Measurements from ENCODE around the gene RBM48. TPM values are rescaled to one million over a fixed set of nuclear protein-coding genes. Genes with fewer than 3 reads are reported as not detected.
A peak's percentile ranks its signal among the peaks of the same experiment; 100 is the strongest.

RBM48 gene
- total and polyA plus RNA-seq, 4 donors = 9.8 to 12.9 (median 10.7) TPM

DNA sequence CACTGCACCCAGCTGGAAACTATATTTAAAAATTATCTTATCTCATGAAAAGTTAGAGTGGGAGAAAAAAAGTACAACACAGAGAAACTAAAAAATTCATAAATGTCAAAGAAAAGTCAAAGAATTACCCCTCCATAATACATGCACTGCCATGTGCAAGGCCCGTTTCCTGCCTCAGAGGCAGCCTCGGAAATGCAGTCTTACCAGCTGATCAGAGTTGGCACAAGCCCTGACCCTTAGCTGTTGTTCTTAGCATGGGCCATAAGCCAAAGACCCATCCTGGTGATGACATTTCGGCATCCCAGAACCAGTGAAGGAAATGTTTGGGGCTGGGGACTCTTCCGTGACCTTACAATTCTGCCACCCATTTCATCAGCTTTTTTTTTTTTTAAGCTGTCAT lies 21.6 kb downstream of the RBM48 start:
- no peaks in the 10 kb centered on the region for H3K4me1 ChIP-seq (ENCODE audit: control insufficient read depth in 1 of 2, insufficient read depth in 2 of 2, low read length in 2 of 2)
- no peak for ATAC-seq (ENCODE audit: low FRiP score)
- H3K4me3 ChIP-seq (ENCODE audit: low read length in 2 of 2) = no peak overlapping the region
- no peaks in the 10 kb centered on the region for H3K9me3 ChIP-seq (ENCODE audit: control insufficient read depth, low read length)
- H3K27me3 ChIP-seq (ENCODE audit: control insufficient read depth in 1 of 2, insufficient read depth in 2 of 2, low read length in 1 of 2) = no peaks in the 10 kb centered on the region
- no peak for DNase-seq
- H3K36me3 ChIP-seq (ENCODE audit: control insufficient read depth in 1 of 2, insufficient read depth in 2 of 2, low read length in 1 of 2) = no peaks in the 10 kb centered on the region
- H3K27ac ChIP-seq (ENCODE audit: low read depth in 1 of 2, low read length in 2 of 2) = no peak overlapping the region
- intact Hi-C loops (cut with DNase I) = no loop called here
- 48 to 63% methylated on average over 4 of the region's 4 CpGs for WGBS, 2 donors

DNA sequence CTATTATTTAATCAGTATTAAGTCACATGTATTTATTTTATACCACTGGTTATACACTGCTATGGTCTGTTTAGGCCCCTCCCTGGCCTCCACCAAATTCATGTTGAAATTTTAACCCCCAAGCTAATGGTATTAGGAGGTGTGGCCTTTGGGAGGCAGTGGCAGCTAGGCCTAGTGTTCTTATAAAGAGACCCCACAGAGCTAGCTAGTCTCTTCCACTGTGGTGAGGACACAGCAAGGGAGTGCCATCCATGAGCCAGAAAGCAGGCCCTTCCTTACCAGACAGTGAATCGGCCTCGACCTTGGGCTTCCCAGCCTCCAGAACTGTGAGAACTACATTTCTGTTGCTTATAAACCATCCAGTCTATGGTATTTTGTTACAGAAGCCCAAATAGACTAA lies 28.7 kb downstream of the RBM48 start:
- 94 to 98% methylated on average over 2 of the region's 2 CpGs for WGBS, 2 donors

DNA sequence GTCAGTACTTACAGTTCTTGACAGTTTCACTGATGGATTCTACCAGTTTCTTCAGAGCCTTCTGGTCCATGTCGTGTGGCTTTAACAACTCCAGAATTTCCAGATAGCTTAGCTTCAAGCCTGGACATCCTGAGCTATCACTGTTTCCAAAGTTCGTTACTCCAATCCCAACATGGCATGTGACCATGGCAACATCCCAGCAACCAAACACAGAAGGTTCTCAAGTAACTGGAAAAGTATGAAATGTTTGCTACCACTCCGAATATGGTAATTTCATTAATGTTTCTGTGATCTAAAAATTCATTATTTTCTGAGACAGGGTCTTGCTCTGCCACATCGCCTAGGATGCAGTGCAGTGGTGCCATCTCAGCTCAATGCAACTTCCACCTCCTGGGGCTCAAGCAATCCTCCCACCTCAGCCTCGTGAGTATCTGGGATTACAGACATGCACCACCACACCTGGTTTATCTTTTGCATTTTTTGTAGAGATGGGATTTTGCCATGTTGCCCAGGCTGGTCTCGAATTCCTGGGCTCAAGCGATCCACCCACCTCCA lies 29.3 kb downstream of the RBM48 start:
- WGBS, 2 donors = 79 to 85% methylated on average over 7 of the region's 7 CpGs
- DNase-seq = no peak

More for the DNA sequence above, 28.7 kb downstream of the RBM48 start:
- DNase-seq = no peak
- intact Hi-C loops (cut with DNase I) = no loop called here
- Histone ChIP-seq H3K27ac (ENCODE audit: low read depth in 1 of 2, low read length in 2 of 2) (no peak overlapping the region), H3K4me3 (ENCODE audit: low read length in 2 of 2) (no peak overlapping the region), H3K9me3 (ENCODE audit: control insufficient read depth, low read length) (no peaks in the 10 kb centered on the region), H3K27me3 (ENCODE audit: control insufficient read depth in 1 of 2, insufficient read depth in 2 of 2, low read length in 1 of 2) (no peaks in the 10 kb centered on the region), H3K4me1 (ENCODE audit: control insufficient read depth in 1 of 2, insufficient read depth in 2 of 2, low read length in 2 of 2) (no peaks in the 10 kb centered on the region), H3K36me3 (ENCODE audit: control insufficient read depth in 1 of 2, insufficient read depth in 2 of 2, low read length in 1 of 2) (no peaks in the 10 kb centered on the region)
- ATAC-seq (ENCODE audit: low FRiP score) = no peak

DNA sequence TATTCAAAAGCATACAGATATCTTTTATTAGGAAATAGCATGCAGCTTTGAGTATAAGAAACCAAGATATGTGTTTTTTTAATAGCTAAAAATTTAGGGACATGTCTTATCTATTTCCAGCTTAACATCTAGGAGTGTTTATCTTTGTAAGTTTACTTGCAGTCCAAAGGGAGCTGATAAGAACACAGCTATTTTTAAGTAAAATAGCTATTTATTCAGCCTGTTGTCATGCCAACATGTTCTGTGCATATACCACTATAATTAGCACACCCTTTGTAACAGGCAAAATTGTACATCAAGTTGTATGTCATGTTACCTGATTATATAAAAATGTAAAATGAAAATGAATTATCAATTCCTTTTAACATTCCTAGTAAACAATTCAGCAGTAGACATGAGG lies 32.0 kb downstream of the RBM48 start:
- Histone ChIP-seq H3K27ac (ENCODE audit: low read depth in 1 of 2, low read length in 2 of 2) (no peak overlapping the region), H3K36me3 (ENCODE audit: control insufficient read depth in 1 of 2, insufficient read depth in 2 of 2, low read length in 1 of 2) (no peaks in the 10 kb centered on the region), H3K9me3 (ENCODE audit: control insufficient read depth, low read length) (no peaks in the 10 kb centered on the region), H3K4me1 (ENCODE audit: control insufficient read depth in 1 of 2, insufficient read depth in 2 of 2, low read length in 2 of 2) (no peaks in the 10 kb centered on the region), H3K4me3 (ENCODE audit: low read length in 2 of 2) (no peak overlapping the region), H3K27me3 (ENCODE audit: control insufficient read depth in 1 of 2, insufficient read depth in 2 of 2, low read length in 1 of 2) (no peaks in the 10 kb centered on the region)
- DNase-seq = no peak
- ATAC-seq (ENCODE audit: low FRiP score) = no peak
- intact Hi-C loops (cut with DNase I) = no loop called here

More for the DNA sequence above, 29.3 kb downstream of the RBM48 start:
- no peaks in the 10 kb centered on the region for H3K9me3 ChIP-seq (ENCODE audit: control insufficient read depth, low read length)
- H3K36me3 ChIP-seq (ENCODE audit: control insufficient read depth in 1 of 2, insufficient read depth in 2 of 2, low read length in 1 of 2) = no peaks in the 10 kb centered on the region
- H3K4me3 ChIP-seq (ENCODE audit: low read length in 2 of 2) = no peak overlapping the region
- no peak overlapping the region for H3K27ac ChIP-seq (ENCODE audit: low read depth in 1 of 2, low read length in 2 of 2)
- ATAC-seq (ENCODE audit: low FRiP score) = peak; percentile 22
- H3K27me3 ChIP-seq (ENCODE audit: control insufficient read depth in 1 of 2, insufficient read depth in 2 of 2, low read length in 1 of 2) = no peaks in the 10 kb centered on the region
- intact Hi-C loops (cut with DNase I) = no loop called here
- no peaks in the 10 kb centered on the region for H3K4me1 ChIP-seq (ENCODE audit: control insufficient read depth in 1 of 2, insufficient read depth in 2 of 2, low read length in 2 of 2)

DNA sequence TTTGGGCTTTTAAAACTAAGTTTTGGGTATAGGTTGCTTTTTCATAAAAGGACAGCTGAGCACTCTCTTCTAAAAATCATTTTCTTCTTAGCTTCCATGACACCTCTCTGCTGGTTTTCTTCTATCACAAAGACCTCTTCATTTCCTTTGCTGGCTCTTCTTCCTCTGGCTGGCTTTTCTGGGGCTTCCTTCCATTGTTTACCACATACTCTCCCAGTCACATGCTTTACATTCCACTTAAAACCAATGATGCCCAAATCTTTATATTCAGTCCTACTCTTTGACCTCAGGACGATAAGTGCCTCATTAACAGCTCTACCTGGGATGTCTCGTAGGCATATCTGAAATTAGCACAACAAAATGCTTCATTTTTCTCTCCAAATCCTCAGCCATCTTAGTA lies 34.8 kb downstream of the RBM48 start:
- ATAC-seq (ENCODE audit: low FRiP score) (no peak), DNase-seq (no peak)
- no peaks in the 10 kb centered on the region for H3K9me3 ChIP-seq (ENCODE audit: control insufficient read depth, low read length)
- intact Hi-C loops (cut with DNase I) = no loop called here
- H3K27ac ChIP-seq (ENCODE audit: low read depth in 1 of 2, low read length in 2 of 2) = no peak overlapping the region
- H3K27me3 ChIP-seq (ENCODE audit: control insufficient read depth in 1 of 2, insufficient read depth in 2 of 2, low read length in 1 of 2) = no peaks in the 10 kb centered on the region
- peaks cover 2 to 4% of the 10 kb centered on the region in 2 donors for H3K36me3 ChIP-seq (ENCODE audit: control insufficient read depth in 1 of 2, insufficient read depth in 2 of 2, low read length in 1 of 2)
- WGBS, 2 donors = 89 to 93% methylated on average over 2 of the region's 2 CpGs
- H3K4me1 ChIP-seq (ENCODE audit: control insufficient read depth in 1 of 2, insufficient read depth in 2 of 2, low read length in 2 of 2) = no peaks in the 10 kb centered on the region
- H3K4me3 ChIP-seq (ENCODE audit: low read length in 2 of 2) = no peak overlapping the region

DNA sequence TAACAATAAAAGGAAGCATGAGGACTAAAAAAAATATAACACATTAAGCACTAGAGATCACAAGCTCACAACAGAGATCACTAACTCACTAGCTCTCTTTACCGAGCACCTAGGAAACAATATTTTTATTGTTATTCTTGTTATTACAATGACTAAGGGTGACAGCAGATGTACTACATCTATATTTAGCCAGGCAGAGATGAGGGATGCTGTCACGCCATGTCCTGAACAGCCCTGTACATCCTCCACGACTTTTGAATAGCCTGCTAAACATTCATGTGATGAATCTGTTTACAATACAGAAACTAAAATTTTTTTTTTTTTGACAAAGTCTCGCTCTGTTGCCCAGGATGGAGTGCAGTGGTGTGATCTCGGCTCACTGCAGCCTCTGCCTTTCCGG lies 38.9 kb downstream of the RBM48 start:
- Histone ChIP-seq H3K27ac (ENCODE audit: low read depth in 1 of 2, low read length in 2 of 2) (no peak overlapping the region), H3K4me3 (ENCODE audit: low read length in 2 of 2) (no peak overlapping the region), H3K27me3 (ENCODE audit: control insufficient read depth in 1 of 2, insufficient read depth in 2 of 2, low read length in 1 of 2) (no peaks in the 10 kb centered on the region), H3K36me3 (ENCODE audit: control insufficient read depth in 1 of 2, insufficient read depth in 2 of 2, low read length in 1 of 2) (peaks cover 5 to 8% of the 10 kb centered on the region in 2 donors), H3K9me3 (ENCODE audit: control insufficient read depth, low read length) (no peaks in the 10 kb centered on the region), H3K4me1 (ENCODE audit: control insufficient read depth in 1 of 2, insufficient read depth in 2 of 2, low read length in 2 of 2) (no peaks in the 10 kb centered on the region)
- intact Hi-C loops (cut with DNase I) = no loop called here
- DNase-seq = no peak
- no peak for ATAC-seq (ENCODE audit: low FRiP score)
- WGBS, 2 donors = 84 to 85% methylated on average over 6 of the region's 6 CpGs

DNA sequence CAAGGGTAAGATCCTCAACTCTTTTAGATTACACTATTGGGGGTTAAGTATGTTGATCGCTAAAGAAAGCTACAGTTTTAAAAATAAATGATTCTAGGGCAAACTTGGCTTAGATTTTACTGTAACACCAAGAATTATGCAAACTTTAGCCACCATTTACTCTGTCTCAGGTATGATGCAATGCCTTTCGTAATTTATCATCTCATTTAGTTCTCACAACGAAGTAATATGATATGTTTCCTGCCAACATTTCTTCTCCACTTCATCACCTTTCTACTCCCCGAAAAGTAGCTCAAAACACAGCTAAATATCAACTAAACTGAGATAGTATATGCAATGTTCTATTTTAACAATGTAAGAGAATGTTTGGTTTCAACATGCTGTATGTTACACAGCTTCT lies 40.5 kb downstream of the RBM48 start:
- Histone ChIP-seq H3K9me3 (ENCODE audit: control insufficient read depth, low read length) (no peaks in the 10 kb centered on the region), H3K4me1 (ENCODE audit: control insufficient read depth in 1 of 2, insufficient read depth in 2 of 2, low read length in 2 of 2) (no peaks in the 10 kb centered on the region), H3K4me3 (ENCODE audit: low read length in 2 of 2) (no peak overlapping the region), H3K27ac (ENCODE audit: low read depth in 1 of 2, low read length in 2 of 2) (no peak overlapping the region), H3K36me3 (ENCODE audit: control insufficient read depth in 1 of 2, insufficient read depth in 2 of 2, low read length in 1 of 2) (peaks cover 5 to 8% of the 10 kb centered on the region in 2 donors), H3K27me3 (ENCODE audit: control insufficient read depth in 1 of 2, insufficient read depth in 2 of 2, low read length in 1 of 2) (no peaks in the 10 kb centered on the region)
- WGBS, 2 donors = 91 to 93% methylated on average over 4 of the region's 4 CpGs
- ATAC-seq (ENCODE audit: low FRiP score) (no peak), DNase-seq (no peak)
- intact Hi-C loops (cut with DNase I) = no loop called here

DNA sequence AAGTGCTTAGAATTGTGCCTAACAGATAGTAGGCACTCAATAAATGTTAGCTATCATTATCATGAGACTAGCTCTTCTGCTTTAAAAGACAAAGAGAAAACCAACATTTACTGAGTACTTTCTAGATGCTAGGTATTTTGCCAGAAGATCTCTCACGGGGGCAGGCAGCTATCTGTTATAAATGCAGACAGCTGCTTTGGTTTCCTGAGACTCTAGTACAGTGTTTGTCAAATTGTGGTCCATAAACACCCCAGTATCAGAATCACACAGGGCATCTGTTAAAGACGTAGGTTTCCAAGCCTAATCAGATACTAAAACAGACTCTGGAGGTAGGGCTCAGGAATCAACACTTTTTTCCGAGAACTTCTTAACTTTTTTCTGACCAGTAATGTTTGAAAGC lies 47.7 kb downstream of the RBM48 start:
- Histone ChIP-seq H3K27me3 (ENCODE audit: control insufficient read depth in 1 of 2, insufficient read depth in 2 of 2, low read length in 1 of 2) (no peaks in the 10 kb centered on the region), H3K9me3 (ENCODE audit: control insufficient read depth, low read length) (no peaks in the 10 kb centered on the region), H3K36me3 (ENCODE audit: control insufficient read depth in 1 of 2, insufficient read depth in 2 of 2, low read length in 1 of 2) (peaks cover 0 to 6% of the 10 kb centered on the region in 2 donors), H3K4me3 (ENCODE audit: low read length in 2 of 2) (no peak overlapping the region), H3K4me1 (ENCODE audit: control insufficient read depth in 1 of 2, insufficient read depth in 2 of 2, low read length in 2 of 2) (no peaks in the 10 kb centered on the region), H3K27ac (ENCODE audit: low read depth in 1 of 2, low read length in 2 of 2) (no peak overlapping the region)
- WGBS, 2 donors = 73 to 76% methylated on average over 3 of the region's 3 CpGs
- DNase-seq (no peak), ATAC-seq (ENCODE audit: low FRiP score) (no peak)
- intact Hi-C loops (cut with DNase I) = no loop called here

DNA sequence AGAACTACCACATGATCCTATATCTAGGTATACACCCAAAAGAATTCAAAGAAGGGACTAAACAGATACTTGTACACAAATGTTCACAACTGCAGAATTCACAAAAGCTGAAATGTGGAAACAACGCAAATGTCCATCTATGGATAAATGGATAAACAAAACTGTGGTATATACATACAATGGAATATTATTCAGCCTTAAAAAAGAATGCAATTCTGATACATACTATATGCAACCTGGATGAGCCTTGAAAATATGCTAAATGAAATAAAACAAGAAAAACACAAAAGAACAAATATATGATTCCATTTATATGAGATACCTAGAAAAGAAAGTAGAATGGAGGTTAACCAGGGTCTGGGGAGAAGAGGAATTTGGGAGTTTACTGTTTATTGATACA lies 54.4 kb downstream of the RBM48 start:
- no peaks in the 10 kb centered on the region for H3K9me3 ChIP-seq (ENCODE audit: control insufficient read depth, low read length)
- ATAC-seq (ENCODE audit: low FRiP score) (no peak), DNase-seq (no peak)
- H3K27ac ChIP-seq (ENCODE audit: low read depth in 1 of 2, low read length in 2 of 2) = no peak overlapping the region
- peaks cover 0 to 4% of the 10 kb centered on the region in 2 donors for H3K4me1 ChIP-seq (ENCODE audit: control insufficient read depth in 1 of 2, insufficient read depth in 2 of 2, low read length in 2 of 2)
- H3K4me3 ChIP-seq (ENCODE audit: low read length in 2 of 2) = no peak overlapping the region
- peaks cover 0 to 2% of the 10 kb centered on the region in 2 donors for H3K36me3 ChIP-seq (ENCODE audit: control insufficient read depth in 1 of 2, insufficient read depth in 2 of 2, low read length in 1 of 2)
- no peaks in the 10 kb centered on the region for H3K27me3 ChIP-seq (ENCODE audit: control insufficient read depth in 1 of 2, insufficient read depth in 2 of 2, low read length in 1 of 2)
- intact Hi-C loops (cut with DNase I) = no loop called here
- WGBS, 2 donors = 99 to 100% methylated on average over 1 of the region's 1 CpG
